HG02981 (cell line): ENCODE results near the gene TLR3.
"Not testable (repeated sequence)": the region's sequence is repeated elsewhere in the genome, so short reads cannot be mapped to it uniquely, and the experiment has no call there.

Experiments
- ATAC-seq: cut with Tn5 transposase; IDR thresholded peaks from one replicate; pipeline ENCODE4 v1.9.1; 2021; ENCODE audit warnings: mild to moderate bottlenecking, moderate library complexity; ENCODE audit not compliant: unreplicated experiment

TLR3 gene

DNA sequence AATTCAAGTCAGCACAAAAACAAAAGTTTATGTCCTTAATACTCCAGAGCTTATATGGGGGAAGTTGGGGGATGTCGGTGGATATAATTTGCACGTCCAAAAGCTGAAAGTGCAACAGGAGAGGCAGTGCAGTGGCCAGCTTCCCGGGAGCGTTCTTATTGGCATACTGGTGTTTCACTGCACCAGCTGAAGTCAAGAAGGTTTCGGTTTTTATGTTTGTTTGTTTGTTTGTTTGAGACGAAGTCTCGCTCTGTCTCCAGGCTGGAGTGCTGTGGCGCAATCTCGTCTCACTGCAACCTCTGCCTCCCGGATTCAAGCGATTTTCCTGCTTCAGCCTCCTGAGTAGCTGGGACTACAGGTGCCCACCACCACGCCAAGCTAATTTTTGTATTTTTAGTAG lies 28.6 kb upstream of the TLR3 start:
- no peak for ATAC-seq

DNA sequence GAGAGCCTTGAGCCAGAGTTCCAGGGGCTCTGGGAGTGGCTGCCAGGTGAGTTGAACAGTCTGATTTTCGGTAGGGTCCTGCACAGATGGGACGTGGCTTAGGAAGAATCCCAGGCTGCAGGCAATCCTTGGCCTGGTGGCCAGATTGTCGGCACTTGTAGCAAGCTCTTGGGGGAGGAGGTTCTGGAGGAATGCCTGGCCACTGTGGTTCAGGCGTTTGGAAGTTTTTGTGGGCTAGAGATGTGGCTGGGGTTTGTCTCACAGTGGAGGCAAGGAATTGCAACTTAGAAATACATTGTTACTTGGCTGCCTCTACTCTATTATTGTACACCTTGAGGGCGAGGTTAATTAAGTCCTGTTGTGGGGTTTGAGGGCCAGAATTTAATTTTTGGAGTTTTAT lies 21.5 kb upstream of the TLR3 start:
- not testable (repeated sequence) for ATAC-seq

DNA sequence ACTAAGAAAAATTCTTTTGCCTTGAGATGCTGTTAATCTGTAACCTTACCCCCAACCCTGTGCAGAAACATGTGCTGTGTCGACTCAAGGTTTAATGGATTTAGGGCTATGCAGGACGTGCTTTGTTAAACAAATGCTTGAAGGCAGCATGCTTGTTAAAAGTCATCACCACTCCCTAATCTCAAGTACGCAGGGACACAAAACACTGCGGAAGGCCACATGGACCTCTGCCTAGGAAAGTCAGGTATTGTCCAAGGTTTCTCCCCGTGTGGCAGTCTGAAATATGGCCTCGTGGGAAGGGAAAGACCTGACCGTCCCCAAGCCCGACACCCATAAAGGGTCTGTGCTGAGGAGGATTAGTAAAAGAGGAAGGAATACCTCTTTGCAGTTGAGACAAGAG lies 18.8 kb upstream of the TLR3 start:
- not testable (repeated sequence) for ATAC-seq

DNA sequence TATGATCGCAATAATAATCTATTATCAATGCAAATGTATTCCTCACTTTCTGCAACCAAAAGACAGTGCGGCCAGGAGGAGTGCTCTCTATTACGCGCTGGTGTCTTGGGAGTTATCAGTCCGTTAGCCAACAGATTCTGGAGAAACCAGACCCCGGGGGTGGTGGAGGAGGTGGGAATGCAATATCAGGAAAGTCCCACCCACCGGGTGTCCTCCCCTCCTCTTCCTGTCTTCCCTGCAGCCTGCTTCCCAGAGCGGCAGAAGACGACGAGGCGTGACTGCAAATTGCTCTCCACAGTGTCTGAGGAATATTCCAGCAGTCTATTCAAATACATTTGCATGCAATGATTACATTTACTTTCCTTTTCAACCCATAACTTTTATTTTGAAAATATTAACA lies 17.9 kb upstream of the TLR3 start:
- no peak for ATAC-seq

DNA sequence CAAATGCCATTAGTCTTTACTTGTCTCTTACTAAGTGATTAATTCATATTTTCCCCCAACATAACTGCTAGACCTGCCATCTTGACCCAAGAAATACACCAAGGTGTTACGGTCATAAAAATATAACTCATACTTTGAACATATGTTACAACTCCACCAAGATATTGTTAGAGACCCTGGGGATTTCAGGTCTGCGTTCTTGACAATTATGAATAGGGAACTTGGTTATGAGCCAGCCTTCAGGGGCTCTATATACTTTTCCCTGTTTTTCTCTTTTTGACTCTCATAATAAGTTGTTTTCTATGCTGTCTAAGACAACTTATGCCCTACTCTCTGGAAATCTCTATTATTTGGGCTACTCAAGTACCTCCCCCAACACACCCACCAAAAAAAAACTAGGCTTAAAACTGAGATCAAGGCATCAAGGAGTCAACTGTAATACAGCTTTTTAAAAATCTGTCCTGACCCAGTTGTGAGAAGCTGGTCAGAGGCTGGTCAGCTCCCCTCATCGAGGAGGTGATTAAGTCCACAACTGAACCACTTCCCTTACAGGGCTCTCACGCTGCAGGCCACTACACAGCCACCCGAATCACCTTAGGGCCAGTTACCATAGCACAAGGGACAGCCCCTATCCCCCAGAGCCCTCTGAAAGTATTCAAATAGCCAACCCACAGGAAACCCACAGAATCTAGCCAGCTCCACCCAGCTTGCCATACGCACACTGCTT lies 10.5 kb upstream of the TLR3 start:
- ATAC-seq: peak; percentile 100

DNA sequence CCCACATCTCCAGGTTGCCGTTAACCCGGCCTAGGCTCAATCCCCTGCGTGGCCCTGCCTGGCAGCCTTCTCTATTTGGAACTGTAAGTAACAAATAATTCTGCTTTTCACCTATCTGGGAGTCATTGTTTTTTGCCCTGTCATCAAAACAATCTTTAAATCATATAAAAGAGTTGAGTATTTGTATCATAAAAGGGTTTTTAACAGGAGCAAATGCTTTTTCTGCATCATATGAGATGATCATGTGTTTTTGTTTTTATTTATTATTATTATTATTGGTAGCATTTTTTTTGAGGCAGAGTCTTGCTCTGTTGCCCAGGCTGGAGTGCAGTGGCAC lies 10.0 kb upstream of the TLR3 start:
- no peak for ATAC-seq

DNA sequence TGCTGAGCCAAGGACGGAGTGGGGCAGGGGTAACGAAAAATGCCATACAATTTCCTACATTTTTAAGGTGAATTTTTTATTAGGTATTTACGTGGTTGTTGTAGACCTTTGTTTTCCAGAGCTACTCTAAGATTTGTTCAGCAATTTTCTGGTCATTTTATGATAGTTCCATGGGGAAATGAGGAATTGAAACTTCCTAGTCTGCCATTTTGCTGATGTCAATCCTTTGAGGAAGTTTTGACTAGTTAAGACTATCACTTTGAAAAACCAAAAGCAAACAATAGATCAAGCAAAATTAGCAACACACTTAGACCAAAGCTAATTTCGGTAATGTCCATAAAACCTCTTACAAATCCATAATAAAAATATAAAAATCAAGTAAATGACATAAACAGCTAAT lies 7.0 kb upstream of the TLR3 start:
- no peak for ATAC-seq

DNA sequence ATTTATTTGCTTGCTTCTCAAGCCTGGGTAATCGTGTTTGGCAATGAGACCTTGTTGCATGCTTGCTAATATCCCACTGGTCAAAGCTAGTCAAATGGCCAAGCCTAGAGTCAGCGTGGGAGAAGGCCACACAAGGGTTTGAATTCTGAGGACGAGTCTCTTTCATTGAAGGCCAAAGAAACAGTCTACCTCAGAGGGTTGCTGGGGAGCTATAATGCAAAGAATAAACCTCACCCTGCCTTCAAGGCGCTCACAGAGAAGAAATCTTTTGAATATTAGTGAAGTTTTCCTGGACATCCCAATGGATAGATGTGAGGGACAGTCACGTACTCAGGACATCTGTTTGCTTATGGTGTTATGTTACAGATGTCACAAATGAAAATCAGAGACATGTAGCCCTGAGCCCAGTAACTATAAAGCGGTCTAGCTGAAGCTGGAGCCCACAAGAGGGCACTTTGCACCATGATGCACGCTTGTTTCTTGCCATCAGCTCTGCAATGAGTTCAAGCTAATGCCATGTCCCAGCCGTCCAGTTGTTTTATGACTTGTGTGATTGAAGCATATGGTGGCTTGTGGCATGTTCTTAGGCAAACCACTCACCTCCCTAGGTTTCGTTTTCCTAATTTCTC lies 1.1 kb upstream of the TLR3 start:
- peak; percentile 90 for ATAC-seq

DNA sequence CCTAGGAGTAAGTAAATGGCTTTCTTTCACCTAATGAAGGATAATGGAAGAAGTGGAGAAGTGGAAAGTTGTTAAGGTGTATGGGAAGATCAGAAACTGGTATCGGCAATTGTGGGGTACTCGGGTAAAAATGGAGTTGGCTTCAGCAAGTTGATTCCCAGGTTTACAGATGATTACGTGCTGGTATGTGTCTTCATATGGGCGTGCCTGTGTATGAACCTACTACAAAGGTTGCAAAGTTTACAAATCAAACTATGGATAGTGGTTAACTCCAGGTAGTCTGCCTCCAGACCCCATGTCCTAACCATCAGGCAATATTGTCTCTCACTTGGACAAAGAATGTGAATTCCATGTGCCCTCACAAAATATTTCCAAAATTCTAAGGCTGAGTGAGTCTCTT lies 773 bp downstream of the TLR3 start:
- no peak for ATAC-seq

DNA sequence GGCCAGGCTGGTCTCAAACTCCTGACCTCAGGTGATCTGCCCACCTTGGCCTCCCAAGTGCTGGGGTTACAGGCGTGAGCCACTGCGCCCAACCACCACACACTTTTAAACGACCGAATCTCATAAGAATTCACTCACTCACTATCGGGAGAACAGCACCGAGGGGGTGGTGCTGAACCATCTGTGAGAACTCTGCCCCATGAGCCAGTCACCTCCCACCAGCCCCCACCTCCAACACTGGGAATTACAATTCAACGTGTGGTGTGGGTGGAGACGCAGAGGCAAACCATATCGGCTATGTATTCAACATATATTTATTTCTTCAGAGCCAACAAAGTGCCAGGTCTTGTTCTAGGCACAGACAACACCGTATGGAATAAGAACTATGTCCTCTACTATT lies 3.6 kb downstream of the TLR3 start:
- ATAC-seq: no peak

DNA sequence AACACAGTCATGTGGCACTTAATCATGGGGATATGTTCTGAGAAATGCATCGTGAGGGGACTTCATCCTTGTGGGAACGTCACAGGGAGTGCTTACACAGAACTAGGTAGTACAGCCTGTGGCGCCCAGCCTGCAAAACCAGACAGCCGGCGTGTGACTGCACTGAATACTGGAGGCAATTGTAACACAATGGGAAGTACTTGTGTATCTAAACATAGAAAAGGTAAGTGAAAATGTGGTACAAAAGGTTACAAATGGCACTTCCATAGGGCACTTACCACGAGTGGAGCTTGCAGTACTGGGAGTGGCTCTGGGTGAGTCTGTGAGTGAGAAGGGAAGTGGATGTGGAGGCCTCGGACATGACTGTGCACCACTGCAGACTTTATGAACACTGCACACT lies 5.2 kb downstream of the TLR3 start:
- no peak for ATAC-seq

DNA sequence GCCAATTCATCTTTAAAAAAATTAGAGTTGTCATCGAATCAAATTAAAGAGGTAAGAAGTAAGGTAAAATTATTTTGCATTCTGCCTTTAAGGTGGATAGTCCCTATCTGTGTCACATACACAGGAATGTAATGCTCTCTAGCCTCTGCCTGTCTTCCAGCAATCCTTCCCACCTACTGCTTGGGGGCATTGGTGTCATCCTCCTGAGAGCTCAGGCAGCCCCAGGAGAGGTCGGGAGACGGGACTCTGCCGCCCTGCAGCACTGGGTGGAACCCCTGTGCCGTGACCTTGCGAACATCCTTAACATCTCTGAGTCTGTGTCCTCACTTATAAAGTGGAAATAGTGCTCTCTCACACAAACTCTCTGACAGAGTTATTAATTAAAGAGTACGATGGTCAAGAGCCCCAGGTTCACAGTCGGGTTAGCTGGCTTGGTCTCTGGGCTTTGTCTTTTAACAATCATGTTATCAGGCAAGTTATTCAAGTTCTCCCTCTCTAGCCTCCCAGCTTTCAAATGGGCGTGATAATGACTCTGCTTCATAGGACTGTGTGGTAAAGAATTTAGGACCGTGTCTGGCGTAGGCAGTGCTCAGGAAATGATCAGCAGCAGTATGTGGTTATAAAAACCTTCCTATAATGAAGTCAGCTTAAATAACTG lies 10.2 kb downstream of the TLR3 start:
- ATAC-seq: no peak

DNA sequence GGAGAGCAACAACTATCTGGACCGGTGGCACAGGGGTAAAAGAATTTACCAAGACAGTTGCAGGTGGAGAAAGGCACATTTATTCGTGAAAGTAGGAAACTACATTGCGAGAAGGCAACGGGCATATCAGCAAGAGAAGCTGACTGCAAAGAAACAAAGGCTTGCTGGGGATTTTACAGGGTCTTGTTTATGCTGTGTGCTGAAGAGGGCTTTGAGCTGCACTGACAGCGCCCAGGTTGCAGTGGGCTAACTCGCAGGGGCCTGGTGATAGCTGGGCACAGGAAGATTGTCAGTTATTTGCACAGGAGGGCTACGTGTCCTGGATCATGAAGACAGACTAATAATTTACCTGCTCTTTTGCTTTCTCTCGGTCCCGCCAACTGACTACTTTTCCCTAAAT lies 10.7 kb downstream of the TLR3 start:
- no peak for ATAC-seq

DNA sequence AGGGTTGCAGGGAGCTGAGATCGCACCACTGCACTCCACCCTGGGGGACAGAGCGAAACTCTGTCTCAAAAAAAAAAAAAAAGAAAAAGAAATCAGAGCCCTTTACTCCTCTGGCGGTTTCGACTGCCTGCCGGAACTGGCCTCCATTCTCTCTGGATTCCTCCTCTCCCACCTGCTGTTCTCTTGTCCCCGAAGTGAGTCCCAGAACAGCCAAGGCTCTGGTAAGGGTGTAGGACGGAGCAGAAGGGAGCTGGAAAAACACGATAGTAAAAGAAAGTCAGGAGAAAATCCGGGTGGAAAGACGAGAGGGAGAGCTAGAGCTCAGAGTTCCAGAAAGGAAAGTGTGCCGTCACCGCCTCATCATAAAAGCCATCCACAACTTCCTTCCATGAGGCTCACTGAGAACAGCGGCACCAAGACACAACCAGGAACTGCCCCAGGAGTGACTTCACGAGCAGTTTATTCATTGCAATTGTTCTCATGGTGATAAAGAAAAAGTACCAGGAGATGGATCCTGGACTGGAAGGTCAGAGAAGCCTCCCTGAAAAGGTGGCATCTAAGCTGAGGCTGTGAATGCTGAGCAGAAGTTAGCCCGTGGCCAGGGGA lies 12.3 kb downstream of the TLR3 start:
- ATAC-seq: no peak

DNA sequence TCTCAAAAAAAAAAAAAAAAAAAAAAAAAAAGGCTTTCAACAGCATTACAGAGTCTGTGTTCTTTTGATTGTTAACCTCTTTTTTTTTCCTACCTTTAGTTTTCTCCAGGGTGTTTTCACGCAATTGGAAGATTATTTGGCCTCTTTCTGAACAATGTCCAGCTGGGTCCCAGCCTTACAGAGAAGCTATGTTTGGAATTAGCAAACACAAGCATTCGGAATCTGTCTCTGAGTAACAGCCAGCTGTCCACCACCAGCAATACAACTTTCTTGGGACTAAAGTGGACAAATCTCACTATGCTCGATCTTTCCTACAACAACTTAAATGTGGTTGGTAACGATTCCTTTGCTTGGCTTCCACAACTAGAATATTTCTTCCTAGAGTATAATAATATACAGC lies 13.3 kb downstream of the TLR3 start:
- ATAC-seq: no peak

DNA sequence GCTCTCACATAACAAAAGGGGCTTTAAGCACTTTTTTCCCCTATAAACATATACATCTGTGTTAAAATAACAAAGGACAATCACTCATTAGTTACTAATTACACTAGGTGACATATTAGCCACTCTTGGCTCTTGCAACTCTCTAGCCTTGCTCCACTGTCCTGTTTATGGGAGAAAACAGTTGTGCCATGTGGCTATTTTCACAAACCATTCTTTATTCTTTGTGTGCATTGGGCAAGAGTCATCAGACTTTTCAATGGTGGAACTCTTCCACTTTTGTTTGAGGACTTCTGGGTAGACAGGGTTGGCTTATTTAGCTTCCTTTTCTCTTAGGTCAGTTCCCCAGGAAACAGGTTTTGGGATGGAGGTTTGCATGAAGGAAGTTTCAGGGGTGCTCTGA lies 19.6 kb downstream of the TLR3 start:
- no peak for ATAC-seq

DNA sequence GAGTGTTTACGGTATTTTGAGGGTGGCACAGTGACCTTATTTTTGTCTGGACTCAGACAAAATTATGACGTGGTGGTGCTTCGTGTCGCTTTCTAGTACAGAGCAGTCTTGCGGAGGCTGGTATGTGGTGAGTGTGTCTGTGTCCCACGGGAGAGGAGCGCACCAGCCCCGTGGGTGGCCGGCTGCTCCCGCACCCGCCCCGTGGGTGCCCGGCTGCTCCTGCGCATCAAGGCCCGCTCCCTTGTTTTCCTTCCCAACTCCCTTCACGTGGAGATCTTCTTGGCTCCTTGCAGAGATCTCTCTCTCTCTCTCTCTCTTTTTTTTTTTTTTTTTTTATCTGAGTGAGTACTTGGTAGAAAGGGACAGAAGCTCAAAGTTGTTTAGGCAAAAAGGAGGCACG lies 23.3 kb downstream of the TLR3 start:
- no peak for ATAC-seq

DNA sequence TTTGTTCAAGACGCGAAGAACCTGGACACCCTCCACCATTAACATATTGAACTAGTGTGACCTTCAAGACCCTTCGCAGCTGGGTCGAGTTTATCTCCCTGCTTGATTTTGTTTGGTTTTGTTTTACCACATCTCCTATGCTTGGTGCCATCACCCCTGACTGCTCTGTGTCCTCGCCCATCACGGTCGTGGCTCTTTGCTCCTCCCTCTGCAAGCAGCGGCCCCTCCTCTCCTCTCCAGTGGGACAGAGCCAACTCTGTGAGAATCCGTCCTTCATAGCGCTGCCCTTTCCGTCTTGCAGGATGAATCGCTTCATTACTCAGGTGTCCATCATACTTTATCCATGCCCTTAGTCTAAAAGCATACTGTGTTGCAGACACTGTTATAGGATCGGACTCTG lies 26.4 kb downstream of the TLR3 start:
- no peak for ATAC-seq

DNA sequence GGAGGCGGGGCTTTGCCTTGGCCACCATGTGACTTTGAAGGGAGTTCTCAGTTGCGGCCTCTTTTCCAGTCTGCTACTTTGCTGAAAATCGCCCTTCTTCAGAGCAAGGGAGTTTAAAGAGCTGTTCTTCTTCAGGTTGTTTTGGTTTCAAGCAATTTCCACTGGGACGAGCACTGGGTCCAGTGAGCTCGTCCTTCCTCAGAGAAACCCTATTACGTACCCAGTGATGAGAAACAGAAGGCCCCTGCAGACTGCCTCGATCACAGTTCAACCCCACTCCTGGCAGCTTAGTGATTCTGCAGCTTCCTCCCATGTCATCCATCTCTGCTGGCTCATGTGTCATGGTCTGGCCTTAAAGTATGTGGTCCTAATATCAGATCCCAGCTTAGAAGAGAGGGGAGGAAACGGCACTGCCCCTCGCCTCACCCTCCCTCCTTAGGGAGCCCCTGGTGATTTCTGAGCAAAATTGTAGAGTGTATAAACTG lies 27.8 kb downstream of the TLR3 start:
- ATAC-seq: no peak

DNA sequence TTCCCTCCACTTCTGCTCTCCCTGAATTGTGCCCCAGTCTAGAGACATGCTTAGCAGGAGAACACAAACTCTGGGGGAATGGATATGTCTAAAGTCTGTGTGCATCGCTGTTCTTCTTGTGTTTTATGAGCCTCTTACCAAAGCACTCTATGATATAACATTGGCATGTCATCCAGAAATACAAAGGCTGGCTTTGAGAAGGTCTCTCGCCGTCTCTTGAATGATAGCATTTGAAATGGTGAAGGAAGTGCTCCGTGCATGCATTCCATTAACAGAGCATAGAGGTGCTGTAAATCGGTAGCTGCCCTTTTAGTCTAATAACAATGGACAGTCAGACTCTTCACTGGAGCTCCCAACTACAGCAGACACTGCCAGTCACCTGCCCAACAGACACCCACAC lies 28.4 kb downstream of the TLR3 start:
- ATAC-seq: no peak

DNA sequence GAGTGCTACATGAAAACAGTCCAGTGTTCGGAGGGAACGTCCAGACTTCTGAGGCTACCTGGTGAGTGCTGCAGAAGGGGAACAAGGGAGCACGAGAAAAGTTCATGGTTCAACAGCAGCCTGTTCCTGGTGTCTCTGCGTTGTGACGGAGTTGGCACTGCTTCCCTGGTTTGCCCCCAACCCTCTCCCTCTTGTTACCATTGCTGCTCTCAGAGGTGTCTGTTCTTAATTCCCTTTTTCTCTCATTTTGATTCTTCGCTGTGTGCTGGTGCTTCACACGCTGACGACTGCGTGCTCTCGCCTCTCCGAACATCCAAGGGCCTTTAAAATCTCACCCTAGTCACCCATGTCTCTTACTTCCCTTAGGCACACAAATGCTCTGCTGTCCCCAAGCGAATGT lies 34.0 kb downstream of the TLR3 start:
- ATAC-seq: no peak
